Right forelimb (tissue), 1 donor: ENCODE data around the gene PAK4.
"Not testable (repeated sequence)": the region's sequence is repeated elsewhere in the genome, so short reads cannot be mapped to it uniquely, and the experiment has no call there.

Source experiments
- DNase-seq: peaks from one replicate; pipeline ENCODE4 v3.0.0-alpha.2; 2018

PAK4 gene

DNA sequence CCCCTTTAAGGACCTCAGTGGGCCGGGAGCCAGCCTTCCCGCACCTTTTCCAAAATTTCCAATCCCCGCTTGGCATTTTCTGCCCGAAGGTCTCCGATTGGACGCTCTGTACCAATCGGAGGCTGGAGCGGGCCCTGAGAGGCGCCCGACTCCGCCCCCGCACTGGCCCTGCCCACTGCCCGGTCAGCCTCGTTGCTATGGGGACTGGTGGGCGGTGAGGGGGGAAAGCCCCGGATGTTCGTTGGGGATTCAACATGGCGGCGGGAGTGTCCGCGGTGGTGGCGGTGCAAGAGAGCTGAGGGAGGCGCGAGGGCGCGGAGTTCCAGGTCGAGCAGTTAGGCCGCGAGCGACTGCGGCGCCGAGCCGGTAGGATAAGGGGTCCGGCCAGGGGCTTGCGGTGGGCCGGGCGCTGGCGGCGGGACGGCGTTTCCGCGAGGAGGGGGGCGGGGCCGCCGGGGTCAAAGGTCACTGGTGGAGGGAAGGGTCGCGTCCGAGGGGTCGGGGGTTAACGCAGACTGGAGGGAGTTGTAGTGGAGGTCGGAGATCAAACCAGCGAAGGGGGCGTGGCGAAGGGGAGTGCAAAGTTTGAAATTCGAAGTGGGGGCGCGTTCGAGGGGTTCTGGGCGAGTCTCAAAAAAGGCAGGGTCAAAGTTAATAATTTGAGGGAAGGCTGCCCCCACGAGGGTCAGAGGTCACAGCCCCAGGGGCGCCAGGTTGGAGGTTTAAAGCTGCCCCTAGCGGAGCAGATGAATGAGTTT lies at the start of gene PAK4:
Gene PAK4 (plus strand): TSS at position 233 of the 758 bp plus-strand sequence. CDS start 43,768 bp downstream, outside the sequence.
- peak; percentile 99 for DNase-seq

DNA sequence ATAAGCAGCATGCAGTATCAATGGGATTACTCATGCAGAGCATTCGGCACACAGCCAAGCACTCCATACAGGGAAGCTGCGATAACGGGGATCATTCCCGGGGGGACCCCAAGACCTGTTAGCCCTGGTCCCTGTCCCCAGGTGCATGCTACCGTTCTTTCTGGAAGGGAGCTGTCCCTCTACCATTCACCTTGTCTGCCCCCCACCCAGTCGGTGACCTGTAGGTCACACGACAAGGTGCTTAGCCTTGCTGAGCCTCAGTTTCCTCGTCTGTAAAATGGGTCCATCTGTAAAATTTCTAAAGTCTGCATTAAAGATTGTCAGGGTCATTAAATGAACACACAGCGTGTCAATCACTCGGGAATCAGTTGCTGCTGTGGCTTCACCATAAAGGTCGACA lies 48.3 kb upstream of the PAK4 start:
- no peak for DNase-seq

- DNase-seq = no peak
Observed at GRCh38 chr19:39078436-39079200, 47.0 kb upstream of the PAK4 start.

GRCh38 chr19:39080431-39080830 lies 45.2 kb upstream of the PAK4 start:
- no peak for DNase-seq

GRCh38 chr19:39082167-39082566 lies 43.4 kb upstream of the PAK4 start:
- DNase-seq = no peak

DNA sequence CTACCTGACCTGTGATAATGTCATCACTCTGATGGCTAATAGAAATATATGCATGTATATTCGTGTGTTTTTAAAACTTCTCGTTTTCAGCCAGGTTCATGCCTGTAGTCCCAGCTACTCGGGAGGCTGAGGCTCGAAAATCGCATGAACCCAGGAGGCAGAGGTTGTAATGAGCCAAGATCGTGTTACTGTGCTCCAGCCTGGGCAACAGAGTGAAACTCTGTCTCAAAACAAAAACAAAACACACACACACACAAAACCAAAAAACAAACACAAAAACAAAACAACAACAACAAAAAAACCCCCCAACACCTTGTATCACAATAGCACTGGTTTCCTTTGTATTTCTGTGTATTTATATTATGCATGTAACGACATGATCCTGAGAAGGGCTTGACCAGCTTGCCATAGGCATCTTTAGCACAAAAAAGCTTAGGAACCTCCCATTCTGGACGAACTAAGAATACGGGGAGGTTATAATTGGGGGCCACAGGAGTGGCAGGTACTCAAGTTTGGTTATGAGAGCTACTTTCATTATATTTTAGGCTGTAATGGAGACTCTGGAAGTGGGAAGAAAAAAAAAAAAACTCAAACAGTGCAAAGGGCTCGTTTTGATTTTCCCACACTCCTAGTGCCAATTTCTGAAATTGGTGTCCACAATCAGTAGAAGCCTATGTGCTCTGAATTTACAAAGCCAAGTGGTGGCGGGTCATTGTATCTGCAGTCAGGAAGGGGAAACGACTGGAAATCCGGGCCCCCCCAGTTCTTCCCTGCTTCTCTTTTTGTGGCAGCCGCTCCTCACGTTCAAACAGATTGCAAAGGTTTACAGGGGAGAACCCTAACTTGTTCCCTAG lies 42.6 kb upstream of the PAK4 start:
- no peak for DNase-seq

DNA sequence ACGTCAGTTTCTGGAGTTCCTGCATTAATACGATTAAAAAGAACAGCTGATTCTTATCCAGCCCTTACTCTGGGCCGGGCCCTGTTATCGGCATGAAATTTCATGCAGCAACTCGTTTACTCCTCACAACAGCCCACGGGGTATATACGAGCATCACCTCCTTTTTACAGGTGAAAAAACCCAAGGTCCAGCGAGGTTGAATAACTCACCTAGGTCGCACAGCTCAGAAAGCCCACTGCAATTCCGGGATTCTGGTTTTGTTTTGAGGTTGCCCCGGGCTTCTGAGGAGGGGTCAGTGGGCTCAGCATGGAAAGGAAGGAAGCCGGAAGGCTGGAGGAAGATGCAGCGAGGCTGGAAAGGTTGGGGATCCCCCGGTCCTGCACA lies 42.0 kb upstream of the PAK4 start:
- DNase-seq = no peak

DNA sequence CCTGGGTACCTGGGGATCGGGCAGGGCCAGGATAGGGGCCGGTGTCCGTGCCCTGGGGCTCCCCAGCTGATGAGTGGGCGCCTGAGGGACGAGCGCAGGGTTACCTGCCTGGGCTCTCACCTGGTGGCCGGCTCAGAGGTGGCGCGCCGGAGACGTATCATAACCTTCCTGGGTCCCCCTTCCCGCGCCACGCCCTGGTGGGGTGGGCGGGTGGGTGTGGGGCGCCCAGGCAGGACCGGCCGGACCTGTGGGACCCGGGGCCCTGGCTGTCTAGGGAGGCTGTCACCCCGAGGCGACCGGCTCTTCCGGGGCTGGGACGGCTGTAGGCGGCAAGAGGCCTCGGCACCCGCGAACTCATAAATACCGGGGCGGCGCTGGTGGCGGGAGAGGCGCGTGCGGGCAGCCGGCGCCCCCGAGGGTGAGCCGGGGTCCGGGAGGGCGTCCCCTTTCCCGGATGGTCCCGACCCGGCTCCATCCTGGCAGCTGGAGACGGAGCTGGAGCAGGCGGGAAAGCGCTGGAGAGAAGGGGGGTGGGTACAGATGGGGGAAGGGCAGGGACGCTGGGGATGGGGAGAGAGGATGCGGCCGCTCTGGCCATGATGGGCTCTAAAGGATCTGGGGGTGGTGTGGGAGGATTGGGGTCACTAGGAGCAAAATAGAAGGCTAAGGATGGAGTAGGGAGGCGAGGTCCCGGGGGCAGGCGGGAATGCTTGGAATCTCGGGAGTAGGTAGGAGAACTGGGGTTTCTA lies 41.4 kb upstream of the PAK4 start, which contains the start of gene ACP7:
Gene ACP7 (plus strand): TSS at position 386 of the 749 bp plus-strand sequence. CDS start 902 bp downstream, outside the sequence.
- no peak for DNase-seq

GRCh38 chr19:39084732-39085080 lies 40.9 kb upstream of the PAK4 start:
- no peak for DNase-seq

DNA sequence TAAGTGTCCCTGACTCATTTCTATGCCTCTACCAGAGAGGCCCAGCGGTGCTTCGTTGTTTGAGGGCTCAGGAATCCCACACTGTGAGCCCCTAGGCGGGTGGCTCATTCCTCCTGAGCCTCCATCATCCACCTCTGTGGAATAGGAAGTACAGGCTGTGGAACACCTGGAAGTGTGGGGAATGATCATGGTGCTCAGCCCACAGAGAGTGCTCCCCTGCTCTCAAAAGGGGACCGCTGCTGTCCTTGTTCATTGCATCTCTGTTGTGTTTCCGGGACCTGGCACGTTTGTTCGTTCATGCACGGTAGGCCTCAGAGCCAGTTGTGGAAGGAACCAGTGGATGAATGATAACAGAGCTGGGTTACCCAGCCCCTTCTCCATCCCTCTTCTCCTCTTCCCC lies 40.2 kb upstream of the PAK4 start:
- DNase-seq = no peak

GRCh38 chr19:39086386-39086785 lies 39.2 kb upstream of the PAK4 start:
- DNase-seq = no peak

DNA sequence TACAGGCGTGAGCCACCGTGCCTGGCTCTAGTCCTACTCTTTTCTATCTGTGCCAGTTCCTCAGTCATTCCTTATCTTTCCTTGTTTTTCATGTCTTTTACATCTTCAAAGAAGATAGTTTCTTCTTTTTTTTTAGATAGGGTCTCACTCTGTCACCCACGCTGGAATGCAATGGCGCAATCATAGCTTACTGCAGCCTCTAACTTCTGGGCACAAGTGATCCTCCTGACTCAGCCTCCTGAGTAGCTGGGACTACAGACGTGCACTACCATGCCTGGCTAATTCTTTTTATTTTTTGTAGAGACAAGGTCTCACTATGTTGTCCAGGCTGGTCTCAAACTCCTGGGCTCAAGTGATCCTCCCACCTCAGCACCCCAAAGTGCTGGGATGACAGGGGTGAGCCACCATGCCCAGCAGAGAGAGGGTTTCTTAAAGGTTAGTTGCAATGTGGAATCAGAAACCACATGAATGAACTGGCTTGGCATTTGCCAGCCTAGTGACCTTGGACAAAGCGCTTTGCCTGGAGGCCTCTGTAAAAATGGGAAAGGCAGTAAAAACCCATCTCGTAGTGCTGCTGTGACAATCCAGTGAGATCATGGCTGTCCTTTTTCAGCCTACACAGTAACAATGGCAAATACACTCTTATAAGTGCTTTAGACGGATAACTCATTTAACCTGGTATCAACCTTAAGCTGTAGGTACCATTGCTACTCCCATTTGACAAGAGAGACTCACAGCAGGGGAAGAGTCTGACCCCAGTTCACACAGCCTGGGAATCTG lies 37.5 kb upstream of the PAK4 start:
- no peak for DNase-seq

DNA sequence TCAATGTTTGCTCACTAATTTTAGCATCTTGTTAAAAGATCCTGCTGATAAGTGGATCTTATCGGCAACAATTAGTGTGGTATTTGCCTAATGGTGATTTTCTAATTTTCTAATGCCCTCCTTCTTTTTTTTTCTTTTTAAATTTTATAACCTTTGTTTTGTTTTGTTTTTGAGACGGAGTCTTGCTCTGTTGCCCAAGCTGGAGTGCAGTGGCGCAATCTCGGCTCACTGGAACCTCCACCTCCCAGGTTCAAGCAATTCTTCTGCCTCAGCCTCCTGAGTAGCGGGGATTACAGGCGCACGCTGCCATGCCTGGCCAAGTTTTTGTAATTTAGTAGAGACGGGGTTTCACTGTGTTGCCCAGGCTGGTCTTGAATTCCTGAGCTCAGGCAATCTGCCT lies 35.6 kb upstream of the PAK4 start:
- DNase-seq = not testable (repeated sequence)

DNA sequence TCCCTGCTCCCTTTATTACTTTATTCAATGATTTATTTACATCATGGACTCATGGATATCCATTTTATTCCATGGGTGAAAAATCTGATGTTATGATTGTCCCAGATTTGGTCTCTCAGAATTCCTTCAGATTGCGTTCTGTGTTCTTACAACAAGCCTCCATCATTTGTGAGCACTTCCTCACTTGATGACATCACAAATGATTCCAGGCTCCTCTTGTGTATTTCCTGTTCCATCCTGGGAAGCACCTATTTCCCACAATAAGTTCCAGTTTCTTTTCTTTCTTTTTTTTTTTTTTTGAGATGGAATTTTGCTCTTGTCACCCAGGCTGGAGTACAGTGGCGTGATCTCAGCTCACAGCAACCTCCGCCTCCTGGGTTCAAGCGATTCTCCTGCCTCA lies 34.7 kb upstream of the PAK4 start:
- DNase-seq = no peak

DNA sequence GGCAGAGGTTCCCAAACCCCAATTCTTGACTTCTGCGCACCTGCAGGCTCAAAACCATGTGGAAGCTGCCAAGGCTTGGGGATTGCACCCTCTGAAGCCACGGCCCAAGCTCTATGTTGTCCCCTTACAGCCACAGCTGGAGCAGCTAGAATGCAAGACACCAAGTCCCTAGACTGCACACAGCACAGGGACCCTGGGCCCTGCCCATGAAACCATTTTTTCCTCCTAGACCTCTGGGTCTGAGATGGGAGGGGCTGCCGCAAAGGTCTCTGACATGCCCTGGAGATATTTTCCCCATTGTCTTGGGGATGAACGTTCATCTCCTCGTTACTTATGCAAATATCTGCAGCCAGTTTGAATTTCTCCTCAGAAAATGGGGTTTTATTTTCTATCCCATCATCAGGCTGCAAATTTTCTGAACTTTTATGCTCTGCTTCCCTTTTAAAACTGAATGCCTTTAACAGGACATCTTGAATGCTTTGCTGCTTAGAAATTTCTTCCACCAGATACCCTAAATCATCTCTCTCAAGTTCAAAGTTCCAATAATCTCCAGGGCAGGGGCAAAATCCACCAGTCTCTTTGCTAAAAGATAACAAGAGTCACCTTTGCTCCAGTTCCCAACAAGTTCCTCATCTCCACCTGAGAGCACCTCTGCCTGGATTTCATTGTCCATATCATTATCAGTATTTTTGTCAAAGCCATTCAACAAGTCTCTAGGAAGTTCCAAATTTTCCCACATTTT lies 29.6 kb upstream of the PAK4 start:
- DNase-seq = not testable (repeated sequence)

GRCh38 chr19:39097299-39097698 lies 28.3 kb upstream of the PAK4 start:
- no peak for DNase-seq

GRCh38 chr19:39097721-39098120 lies 27.9 kb upstream of the PAK4 start:
- no peak for DNase-seq

DNA sequence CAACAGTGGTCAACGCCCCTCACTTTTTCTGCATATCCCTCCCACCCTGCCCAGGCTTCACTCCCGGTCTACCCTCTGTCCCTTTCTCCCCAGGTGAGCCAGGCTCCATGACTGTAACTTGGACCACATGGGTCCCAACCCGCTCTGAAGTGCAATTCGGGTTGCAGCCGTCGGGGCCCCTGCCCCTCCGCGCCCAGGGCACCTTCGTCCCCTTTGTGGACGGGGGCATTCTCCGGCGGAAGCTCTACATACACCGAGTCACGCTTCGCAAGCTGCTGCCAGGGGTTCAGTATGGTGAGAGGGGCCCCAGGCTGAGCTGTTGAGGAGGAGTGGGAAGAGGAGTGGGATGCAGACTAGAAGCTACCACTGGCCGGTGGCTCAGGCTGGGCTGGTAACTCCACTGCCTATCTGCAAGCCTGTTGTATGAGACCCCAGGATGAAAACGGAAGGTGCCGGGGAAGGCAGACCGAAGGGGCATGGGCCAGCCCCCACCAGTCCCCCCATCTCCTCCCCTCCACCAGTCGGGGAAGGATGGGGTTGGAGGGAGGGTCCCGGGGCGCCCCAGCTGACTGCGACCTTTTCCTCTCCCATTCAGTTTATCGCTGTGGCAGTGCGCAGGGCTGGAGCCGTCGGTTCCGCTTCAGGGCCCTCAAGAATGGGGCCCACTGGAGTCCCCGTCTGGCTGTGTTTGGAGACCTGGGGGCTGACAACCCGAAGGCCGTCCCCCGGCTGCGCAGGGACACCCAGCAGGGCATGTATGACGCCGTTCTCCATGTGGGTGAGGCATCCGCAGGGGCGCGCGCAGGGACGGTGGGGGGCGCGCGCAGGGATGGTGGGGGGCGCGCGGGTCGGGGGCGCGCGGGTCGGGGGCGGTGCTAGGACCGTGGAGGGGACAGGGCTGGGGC lies 27.0 kb upstream of the PAK4 start:
- DNase-seq = no peak

DNA sequence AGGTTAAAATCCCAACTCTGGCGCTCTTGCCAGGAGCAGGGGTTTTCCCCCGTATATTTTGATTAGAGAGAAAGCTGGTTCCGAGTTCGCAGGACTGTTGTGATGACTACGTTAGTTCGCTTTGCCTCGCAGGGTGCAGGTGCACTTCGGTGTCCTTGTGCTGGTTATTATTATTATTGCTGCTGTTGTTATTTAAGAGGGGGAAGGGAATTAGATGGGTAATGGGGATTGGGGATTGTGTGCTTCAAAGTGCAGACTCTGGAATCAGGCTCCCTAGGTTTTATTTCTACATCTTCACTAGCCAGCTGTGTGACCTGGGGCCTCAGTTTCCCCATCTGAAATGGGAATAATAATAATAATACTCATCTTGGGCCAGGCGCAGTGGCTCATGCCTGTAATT lies 26.2 kb upstream of the PAK4 start:
- DNase-seq = no peak
